RKO (cell line): ENCODE data around the gene HDDC2.
A peak's percentile ranks its signal among the peaks of the same experiment; 100 is the strongest.

ENCODE experiments used
- DNase-seq: peaks from one replicate; pipeline ENCODE4 v3.0.0-alpha.2; 2016; ENCODE audit warnings: low spot score

HDDC2 gene

GRCh38 chr6:125269328-125269985 is 32.3 kb downstream of the HDDC2 start:
- DNase-seq: no peak

GRCh38 chr6:125268765-125269164 is 33.0 kb downstream of the HDDC2 start:
- no peak for DNase-seq

GRCh38 chr6:125267806-125268523 is 33.8 kb downstream of the HDDC2 start:
- DNase-seq: no peak

- DNase-seq: no peak
Observed at GRCh38 chr6:125264476-125264875, 37.3 kb downstream of the HDDC2 start.

DNA sequence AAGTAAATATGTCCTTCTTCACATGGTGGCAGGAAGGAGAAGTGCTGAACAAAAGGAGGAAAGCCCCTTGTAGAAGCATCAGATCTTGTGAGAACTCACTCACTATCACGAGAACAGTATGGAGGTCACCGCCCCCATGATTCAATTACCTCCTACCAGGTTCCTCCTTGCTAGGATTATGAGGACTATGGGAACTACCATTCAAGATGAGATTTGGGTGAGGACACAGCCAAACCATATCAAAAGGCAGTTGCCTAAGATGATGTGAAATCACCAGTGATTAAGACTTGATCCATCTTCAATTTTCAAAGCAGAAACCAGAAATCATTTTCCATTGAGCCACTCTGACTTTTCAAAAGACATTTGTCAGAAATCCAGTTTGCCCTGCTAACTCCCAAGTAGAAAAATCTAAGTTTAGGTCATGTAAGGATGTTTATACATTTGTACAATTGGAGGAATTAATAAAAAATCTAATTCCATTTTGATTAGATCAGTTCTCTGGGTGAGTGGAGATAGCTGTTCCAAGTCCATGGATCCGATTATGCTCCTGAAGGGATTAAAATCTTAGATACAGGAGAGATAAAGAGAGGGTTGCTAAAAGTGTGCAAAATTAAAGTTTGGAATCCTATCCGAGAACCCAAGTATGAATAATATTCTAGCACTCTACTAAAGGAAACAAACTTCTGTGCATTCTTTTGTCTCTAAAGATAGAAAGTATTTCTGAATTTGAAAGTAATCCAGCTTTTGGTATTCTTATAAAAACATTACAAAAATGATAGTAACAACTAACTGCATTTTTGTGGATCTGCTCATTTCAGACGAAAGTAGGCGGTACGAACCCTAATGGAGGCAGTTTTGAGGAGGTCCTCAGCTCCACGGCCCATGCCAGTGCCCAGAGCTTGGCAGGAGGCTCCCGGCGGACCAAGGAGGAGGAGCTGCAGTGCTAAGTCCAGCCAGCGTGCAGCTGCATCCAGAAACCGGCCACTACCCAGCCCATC is 39.5 kb downstream of the HDDC2 start:
- DNase-seq: no peak

DNA sequence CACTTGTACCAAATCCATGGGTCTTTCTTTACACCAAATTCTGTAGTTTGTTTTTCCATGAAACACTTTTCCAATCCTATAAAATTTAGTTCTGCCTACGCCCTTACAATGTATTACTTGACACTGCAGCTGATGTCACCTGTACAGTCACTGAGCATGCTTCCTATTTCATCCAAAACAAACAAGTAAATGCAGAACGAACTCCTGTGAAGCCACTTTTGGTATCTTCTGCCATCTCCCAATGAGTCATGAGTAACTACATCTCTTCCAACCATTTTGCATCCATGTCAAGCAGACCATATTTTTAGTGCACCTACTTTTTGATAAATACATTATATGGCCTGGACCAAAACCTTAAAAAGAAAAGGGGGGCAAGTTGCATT is 42.4 kb downstream of the HDDC2 start:
- DNase-seq: no peak

DNA sequence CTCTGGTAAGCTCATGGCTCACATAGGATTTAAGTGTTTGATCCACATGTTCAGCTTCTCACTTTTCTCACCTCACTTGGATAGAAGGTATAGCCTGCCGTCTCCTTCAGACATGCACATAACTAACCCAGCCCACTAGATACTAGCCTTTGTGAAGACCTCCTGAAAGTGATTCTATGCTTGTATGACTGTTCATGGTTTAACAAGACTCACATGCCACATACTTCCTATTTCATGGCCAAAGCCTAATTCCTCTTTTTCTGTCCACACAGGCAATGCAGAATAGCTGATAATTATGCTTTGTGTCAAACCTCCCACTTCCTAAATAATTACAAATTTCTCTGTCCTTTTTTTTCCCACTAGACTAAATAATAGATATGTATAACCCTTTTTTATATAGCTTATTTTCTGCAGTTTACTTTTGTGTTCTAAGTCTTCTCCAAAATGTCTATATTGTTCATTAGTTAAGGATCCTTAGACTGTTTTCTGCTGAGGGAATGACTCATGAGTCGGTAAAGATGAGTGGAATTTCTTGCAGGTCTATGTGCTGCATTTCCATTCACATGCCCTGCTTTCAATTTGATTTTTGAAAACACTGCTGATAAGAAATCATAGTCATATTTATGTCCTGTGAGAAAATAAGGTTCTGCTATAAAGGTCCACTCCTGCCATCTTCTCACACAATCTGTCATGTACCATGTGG is 43.0 kb downstream of the HDDC2 start:
- no peak for DNase-seq

- DNase-seq: no peak
Observed at GRCh38 chr6:125257351-125257750, 44.4 kb downstream of the HDDC2 start.

- DNase-seq: peak; percentile 67
Observed at GRCh38 chr6:125255201-125255600, 46.6 kb downstream of the HDDC2 start.

GRCh38 chr6:125254321-125254720 is 47.4 kb downstream of the HDDC2 start:
- no peak for DNase-seq

GRCh38 chr6:125253881-125254280 is 47.9 kb downstream of the HDDC2 start:
- DNase-seq: no peak

DNA sequence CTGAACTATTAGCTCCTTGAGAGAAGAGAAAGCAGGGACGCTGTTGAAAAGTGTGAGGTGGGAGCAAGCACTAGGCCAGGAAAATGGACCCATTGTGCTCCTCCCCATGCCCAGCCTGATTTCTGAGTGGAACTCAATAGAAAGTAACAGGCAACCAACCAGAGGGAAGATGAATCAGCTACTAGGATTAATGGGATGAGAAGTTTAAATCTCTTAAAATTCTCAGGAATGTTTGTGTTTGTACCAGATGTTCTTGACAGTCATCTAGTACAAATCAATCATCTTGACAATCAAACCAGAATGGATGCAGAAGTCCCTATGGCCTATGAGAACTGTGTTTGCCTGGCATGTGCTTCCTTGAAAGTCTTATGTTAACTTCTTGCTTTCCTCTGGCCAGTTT is 48.9 kb downstream of the HDDC2 start:
- DNase-seq: no peak

- DNase-seq: no peak
Observed at GRCh38 chr6:125251516-125252220, 50.1 kb downstream of the HDDC2 start.

DNA sequence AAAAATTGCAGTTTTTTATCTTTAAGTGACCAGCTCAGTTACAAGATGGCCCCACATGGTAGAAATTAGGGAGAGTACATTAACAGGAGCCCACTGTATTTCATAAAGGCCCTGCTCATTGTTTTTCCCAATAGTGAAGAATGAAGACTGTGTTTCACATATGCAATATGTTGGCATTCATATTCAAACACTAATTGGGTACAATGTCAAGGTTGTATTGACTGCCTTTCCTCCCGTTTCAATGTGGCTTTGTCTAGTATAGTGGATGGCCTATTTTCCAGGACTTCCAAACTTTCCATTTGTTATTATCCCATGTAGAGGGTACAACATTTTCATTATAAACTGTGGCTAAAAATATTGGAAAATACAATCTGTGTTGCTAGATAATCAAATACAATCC is 51.3 kb downstream of the HDDC2 start:
- DNase-seq: no peak

DNA sequence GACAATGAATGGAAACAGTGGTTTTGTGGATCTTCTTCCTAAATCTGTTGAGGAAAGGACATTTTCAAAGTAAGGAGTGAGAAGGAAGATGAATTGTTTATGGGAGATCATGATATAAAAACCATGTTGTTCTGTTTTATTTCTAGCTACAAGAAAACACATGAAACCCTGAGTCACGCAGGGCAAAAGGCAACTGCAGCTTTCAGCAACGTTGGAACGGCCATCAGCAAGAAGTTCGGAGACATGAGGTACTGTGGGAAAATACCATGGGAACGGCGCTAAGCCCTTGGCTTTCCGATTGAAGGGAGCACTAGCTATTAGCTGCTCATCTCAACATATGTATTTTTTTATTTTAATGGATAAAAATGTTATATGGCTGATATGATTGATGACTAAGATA is 53.6 kb downstream of the HDDC2 start:
- DNase-seq: no peak

GRCh38 chr6:125246566-125246965 is 55.2 kb downstream of the HDDC2 start:
- no peak for DNase-seq

DNA sequence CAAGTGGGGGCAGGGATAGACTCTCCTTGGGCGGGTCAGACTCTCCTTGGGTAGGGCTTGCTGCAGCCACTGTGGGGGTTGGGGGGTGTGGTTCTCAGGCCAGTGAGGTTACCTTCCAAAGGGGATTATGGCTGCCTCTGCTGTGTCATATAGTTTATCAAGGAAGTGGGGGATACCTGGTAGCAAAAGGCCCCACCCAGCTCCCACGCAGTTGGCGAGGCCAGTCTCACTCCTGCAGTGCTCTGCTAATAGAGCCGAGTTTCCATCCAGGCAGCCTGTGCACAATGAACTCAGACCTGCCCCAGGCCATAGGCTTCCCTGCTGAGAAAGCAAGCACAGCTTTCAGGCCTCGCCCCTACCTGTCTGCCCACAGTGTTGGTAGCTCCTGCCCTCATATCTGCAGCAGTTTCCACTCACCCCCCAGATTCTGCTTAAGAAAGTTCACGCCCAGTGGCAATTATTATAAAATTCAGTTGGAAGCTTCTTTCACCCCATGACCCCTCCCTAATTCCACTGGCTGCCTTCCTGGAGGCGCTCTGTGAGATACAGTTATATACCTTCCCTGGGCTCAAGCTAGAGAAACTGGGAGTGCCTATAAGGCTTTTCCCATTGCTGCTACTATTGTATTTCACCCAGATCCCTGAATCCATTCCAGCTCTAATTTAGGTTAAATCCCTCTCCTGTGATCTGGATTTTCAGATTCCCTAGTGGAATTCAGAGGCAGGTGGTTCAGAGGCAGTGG is 56.1 kb downstream of the HDDC2 start:
- DNase-seq: no peak

DNA sequence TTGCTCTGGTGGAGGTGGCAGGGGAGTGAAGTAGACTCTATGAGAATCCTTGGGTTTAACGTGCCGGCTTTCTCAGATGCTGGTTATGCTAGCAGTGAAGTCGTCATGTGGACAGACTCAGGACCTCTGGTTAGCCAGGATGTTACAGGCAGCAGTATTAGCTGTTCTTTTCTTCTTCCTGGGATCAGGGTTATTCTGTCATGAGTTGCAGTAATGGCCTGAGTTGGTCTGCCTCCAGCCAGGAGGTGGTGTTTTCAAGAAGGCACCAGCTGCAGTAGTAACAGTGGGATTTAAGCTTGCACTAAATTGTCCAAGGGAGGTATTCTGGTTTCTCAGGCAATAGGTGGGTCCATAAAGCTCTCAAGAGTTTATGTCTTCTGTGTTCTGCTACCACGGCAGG is 56.7 kb downstream of the HDDC2 start:
- DNase-seq: no peak

DNA sequence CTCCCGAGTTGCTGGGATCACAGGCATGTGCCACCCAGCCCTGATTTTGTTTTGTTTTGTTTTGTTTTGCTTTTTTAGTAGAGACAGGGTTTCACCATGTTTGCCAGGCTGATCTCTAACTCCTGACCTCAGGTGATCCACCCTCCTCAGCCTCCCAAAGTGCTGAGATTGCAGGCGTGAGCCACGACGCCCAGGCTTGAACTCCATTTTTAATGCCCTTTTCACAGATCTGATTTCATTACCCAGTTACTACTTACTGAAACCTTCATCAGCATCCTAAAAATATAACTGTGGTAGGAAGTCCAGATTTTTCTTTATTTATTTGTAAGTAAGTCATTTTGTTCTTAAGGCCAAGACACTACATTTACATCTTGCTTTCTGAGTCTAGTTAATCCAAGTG is 64.0 kb downstream of the HDDC2 start:
- no peak for DNase-seq

DNA sequence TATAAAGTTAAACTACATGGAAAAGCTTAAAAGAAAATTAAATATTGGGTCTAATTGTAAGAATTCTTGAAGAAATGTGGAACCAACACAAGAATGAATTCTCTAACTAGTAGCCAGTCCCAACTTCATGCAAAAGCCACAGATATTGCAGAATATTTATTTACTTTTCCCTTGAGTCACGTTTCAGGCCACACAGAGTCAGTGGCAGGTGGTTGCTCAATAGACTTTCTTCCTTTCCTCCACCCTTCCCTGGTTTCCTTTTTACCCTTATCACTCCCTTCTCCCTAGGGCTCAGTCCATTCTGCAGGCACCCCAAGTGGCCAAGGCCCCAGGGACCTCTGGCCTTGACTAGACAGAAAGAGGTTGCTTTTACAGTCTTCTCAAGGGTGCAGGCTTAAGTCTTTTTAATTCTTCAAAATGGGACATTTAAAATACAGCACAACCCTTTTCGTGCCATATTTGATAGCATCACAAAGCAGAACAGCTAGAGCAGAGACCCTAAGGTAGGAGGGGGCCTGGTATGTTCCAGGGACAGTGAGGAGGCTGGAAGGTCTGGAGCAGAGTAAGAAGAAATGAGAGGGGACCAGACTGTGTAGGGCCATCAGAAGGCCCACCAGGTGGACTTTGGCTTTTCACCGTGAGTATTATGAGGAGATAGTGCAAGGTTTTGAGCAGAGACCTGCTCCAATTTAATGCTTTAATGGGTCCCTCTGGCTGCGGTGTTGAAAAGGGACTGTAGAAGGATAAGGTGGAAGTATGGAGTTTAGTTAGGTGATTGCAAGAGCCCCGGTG is 65.0 kb downstream of the HDDC2 start:
- DNase-seq: no peak
